ENCODE results near the gene MARCO.

DNA sequence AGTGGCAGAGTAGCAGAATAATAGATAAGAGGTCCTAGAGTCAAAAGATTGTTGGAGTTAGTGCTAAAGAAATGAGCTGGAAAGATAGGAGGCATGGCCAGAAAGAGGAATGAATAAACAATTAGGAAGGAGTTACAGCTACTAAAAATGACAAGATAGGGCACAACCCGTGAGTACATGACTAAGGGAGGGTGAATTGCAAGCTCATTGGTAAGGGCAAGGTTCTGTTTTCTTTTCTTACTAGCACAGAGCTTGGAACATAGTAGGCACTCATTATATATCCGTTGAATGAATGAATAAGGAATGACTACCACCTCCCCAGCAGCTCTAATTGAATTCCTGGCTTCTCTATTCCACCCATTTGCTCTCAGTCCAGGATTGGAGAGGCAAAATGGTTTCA is 5.7 kb upstream of the MARCO start:
- TF ChIP-seq, protein P1, sequence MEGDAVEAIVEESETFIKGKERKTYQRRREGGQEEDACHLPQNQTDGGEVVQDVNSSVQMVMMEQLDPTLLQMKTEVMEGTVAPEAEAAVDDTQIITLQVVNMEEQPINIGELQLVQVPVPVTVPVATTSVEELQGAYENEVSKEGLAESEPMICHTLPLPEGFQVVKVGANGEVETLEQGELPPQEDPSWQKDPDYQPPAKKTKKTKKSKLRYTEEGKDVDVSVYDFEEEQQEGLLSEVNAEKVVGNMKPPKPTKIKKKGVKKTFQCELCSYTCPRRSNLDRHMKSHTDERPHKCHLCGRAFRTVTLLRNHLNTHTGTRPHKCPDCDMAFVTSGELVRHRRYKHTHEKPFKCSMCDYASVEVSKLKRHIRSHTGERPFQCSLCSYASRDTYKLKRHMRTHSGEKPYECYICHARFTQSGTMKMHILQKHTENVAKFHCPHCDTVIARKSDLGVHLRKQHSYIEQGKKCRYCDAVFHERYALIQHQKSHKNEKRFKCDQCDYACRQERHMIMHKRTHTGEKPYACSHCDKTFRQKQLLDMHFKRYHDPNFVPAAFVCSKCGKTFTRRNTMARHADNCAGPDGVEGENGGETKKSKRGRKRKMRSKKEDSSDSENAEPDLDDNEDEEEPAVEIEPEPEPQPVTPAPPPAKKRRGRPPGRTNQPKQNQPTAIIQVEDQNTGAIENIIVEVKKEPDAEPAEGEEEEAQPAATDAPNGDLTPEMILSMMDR (IDR thresholded peaks at IDR 0.05 in 8 of 11, conservative IDR thresholded peaks at IDR 0.05 in 3 of 11), result no peak
- TF ChIP-seq POLR2AphosphoS5 (IDR thresholded peaks at IDR 0.05), result no peak

Data from spleen (tissue), 7 donors.